ENCODE measurements around the gene WAPL.
"Not testable (repeated sequence)": the region's sequence is repeated elsewhere in the genome, so short reads cannot be mapped to it uniquely, and the experiment has no call there.

WAPL gene

GRCh38 chr10:86535132-86535882 lies 13.7 kb upstream of the WAPL start:
- H3K27me3 Mint-ChIP-seq, result no peaks in the 10 kb centered on the region
- peak; percentile 68 for DNase-seq
- H3K27ac Mint-ChIP-seq, result peak overlapping the region; percentile 76
- no peaks in the 10 kb centered on the region for H3K36me3 Mint-ChIP-seq (ENCODE audit: low read depth)
- H3K9me3 Mint-ChIP-seq, result peaks cover 4% of the 10 kb centered on the region
- H3K4me3 Mint-ChIP-seq, result peak overlapping the region; percentile 69
- peaks cover 30% of the 10 kb centered on the region for H3K4me1 Mint-ChIP-seq (ENCODE audit: low read depth)

GRCh38 chr10:86533328-86533727 lies 11.7 kb upstream of the WAPL start:
- Mint-ChIP-seq H3K4me3 (no peak overlapping the region), H3K4me1 (ENCODE audit: low read depth) (peaks cover 15% of the 10 kb centered on the region), H3K9me3 (no peaks in the 10 kb centered on the region), H3K27ac (no peak overlapping the region), H3K36me3 (ENCODE audit: low read depth) (no peaks in the 10 kb centered on the region), H3K27me3 (no peaks in the 10 kb centered on the region)
- no peak for DNase-seq

- H3K27me3 Mint-ChIP-seq; H3K36me3 Mint-ChIP-seq (ENCODE audit: low read depth); H3K27ac Mint-ChIP-seq; H3K4me3 Mint-ChIP-seq; DNase-seq; H3K9me3 Mint-ChIP-seq: not testable (repeated sequence)
- H3K4me1 Mint-ChIP-seq (ENCODE audit: low read depth), result peaks cover 14% of the 10 kb centered on the region
Measured at GRCh38 chr10:86528736-86529135, 7.1 kb upstream of the WAPL start.

GRCh38 chr10:86526606-86527005 lies 5.0 kb upstream of the WAPL start:
- Mint-ChIP-seq H3K9me3 (no peaks in the 10 kb centered on the region), H3K36me3 (ENCODE audit: low read depth) (peaks cover 6% of the 10 kb centered on the region), H3K27me3 (no peaks in the 10 kb centered on the region), H3K4me1 (ENCODE audit: low read depth) (peaks cover 30% of the 10 kb centered on the region), H3K4me3 (no peak overlapping the region), H3K27ac (no peak overlapping the region)
- DNase-seq, result no peak

GRCh38 chr10:86525713-86526112 lies 4.1 kb upstream of the WAPL start:
- H3K4me3 Mint-ChIP-seq, H3K9me3 Mint-ChIP-seq, H3K27me3 Mint-ChIP-seq, H3K27ac Mint-ChIP-seq, DNase-seq: not testable (repeated sequence)
- H3K36me3 Mint-ChIP-seq (ENCODE audit: low read depth), result peaks cover 10% of the 10 kb centered on the region
- peaks cover 31% of the 10 kb centered on the region for H3K4me1 Mint-ChIP-seq (ENCODE audit: low read depth)

GRCh38 chr10:86524225-86524962 lies 2.8 kb upstream of the WAPL start:
- no peak for DNase-seq
- H3K36me3 Mint-ChIP-seq (ENCODE audit: low read depth), result peaks cover 19% of the 10 kb centered on the region
- H3K27me3 Mint-ChIP-seq, result no peaks in the 10 kb centered on the region
- peak overlapping the region; percentile 64 for H3K27ac Mint-ChIP-seq
- peaks cover 40% of the 10 kb centered on the region for H3K4me1 Mint-ChIP-seq (ENCODE audit: low read depth)
- no peaks in the 10 kb centered on the region for H3K9me3 Mint-ChIP-seq
- no peak overlapping the region for H3K4me3 Mint-ChIP-seq

GRCh38 chr10:86523348-86523747 lies 1.8 kb upstream of the WAPL start:
- no peaks in the 10 kb centered on the region for H3K9me3 Mint-ChIP-seq
- H3K4me3 Mint-ChIP-seq, result peak overlapping the region; percentile 89
- peak overlapping the region; percentile 67 for H3K27ac Mint-ChIP-seq
- peaks cover 50% of the 10 kb centered on the region for H3K4me1 Mint-ChIP-seq (ENCODE audit: low read depth)
- H3K36me3 Mint-ChIP-seq (ENCODE audit: low read depth), result peaks cover 28% of the 10 kb centered on the region
- no peaks in the 10 kb centered on the region for H3K27me3 Mint-ChIP-seq
- DNase-seq, result no peak

GRCh38 chr10:86522510-86522855 lies 891 bp upstream of the WAPL start:
- Mint-ChIP-seq H3K4me3 (peak overlapping the region; percentile 89), H3K27ac (peak overlapping the region; percentile 93), H3K36me3 (ENCODE audit: low read depth) (peaks cover 37% of the 10 kb centered on the region), H3K27me3 (no peaks in the 10 kb centered on the region), H3K4me1 (ENCODE audit: low read depth) (peaks cover 59% of the 10 kb centered on the region), H3K9me3 (no peaks in the 10 kb centered on the region)
- no peak for DNase-seq

GRCh38 chr10:86520871-86521677 lies 518 bp downstream of the WAPL start:
- DNase-seq, result peak; percentile 53
- peak overlapping the region; percentile 89 for H3K4me3 Mint-ChIP-seq
- peaks cover 72% of the 10 kb centered on the region for H3K4me1 Mint-ChIP-seq (ENCODE audit: low read depth)
- H3K27me3 Mint-ChIP-seq, result no peaks in the 10 kb centered on the region
- H3K27ac Mint-ChIP-seq, result peak overlapping the region; percentile 96
- peaks cover 51% of the 10 kb centered on the region for H3K36me3 Mint-ChIP-seq (ENCODE audit: low read depth)
- H3K9me3 Mint-ChIP-seq, result no peaks in the 10 kb centered on the region

- Mint-ChIP-seq H3K27ac (no peak overlapping the region), H3K4me3 (peak overlapping the region; percentile 89), H3K9me3 (no peaks in the 10 kb centered on the region), H3K27me3 (no peaks in the 10 kb centered on the region), H3K36me3 (ENCODE audit: low read depth) (peaks cover 74% of the 10 kb centered on the region), H3K4me1 (ENCODE audit: low read depth) (peaks cover 78% of the 10 kb centered on the region)
- DNase-seq, result no peak
Measured at GRCh38 chr10:86518781-86519180, 2.8 kb downstream of the WAPL start.

- Mint-ChIP-seq H3K36me3 (ENCODE audit: low read depth) (peaks cover 67% of the 10 kb centered on the region), H3K4me3 (no peak overlapping the region), H3K27ac (peak overlapping the region; percentile 30), H3K27me3 (no peaks in the 10 kb centered on the region), H3K4me1 (ENCODE audit: low read depth) (peaks cover 52% of the 10 kb centered on the region), H3K9me3 (no peaks in the 10 kb centered on the region)
- DNase-seq, result no peak
Measured at GRCh38 chr10:86512137-86512536, 9.5 kb downstream of the WAPL start.

- no peak for DNase-seq
- Mint-ChIP-seq H3K27ac (no peak overlapping the region), H3K4me1 (ENCODE audit: low read depth) (peaks cover 49% of the 10 kb centered on the region), H3K4me3 (no peak overlapping the region), H3K36me3 (ENCODE audit: low read depth) (peaks cover 64% of the 10 kb centered on the region), H3K27me3 (no peaks in the 10 kb centered on the region), H3K9me3 (no peaks in the 10 kb centered on the region)
Measured at GRCh38 chr10:86511027-86511865, 10.3 kb downstream of the WAPL start.

GRCh38 chr10:86509145-86509544 lies 12.4 kb downstream of the WAPL start:
- H3K36me3 Mint-ChIP-seq (ENCODE audit: low read depth), result peaks cover 57% of the 10 kb centered on the region
- no peak overlapping the region for H3K27ac Mint-ChIP-seq
- peaks cover 49% of the 10 kb centered on the region for H3K4me1 Mint-ChIP-seq (ENCODE audit: low read depth)
- H3K4me3 Mint-ChIP-seq, result no peak overlapping the region
- no peaks in the 10 kb centered on the region for H3K27me3 Mint-ChIP-seq
- no peak for DNase-seq
- H3K9me3 Mint-ChIP-seq, result no peaks in the 10 kb centered on the region

GRCh38 chr10:86508217-86508616 lies 13.4 kb downstream of the WAPL start:
- Mint-ChIP-seq H3K27me3 (no peaks in the 10 kb centered on the region), H3K4me1 (ENCODE audit: low read depth) (peaks cover 41% of the 10 kb centered on the region)

More at GRCh38 chr10:86508217-86508616, 13.4 kb downstream of the WAPL start:
- Mint-ChIP-seq H3K27ac (no peak overlapping the region), H3K9me3 (no peaks in the 10 kb centered on the region), H3K36me3 (ENCODE audit: low read depth) (peaks cover 54% of the 10 kb centered on the region), H3K4me3 (no peak overlapping the region)
- DNase-seq, result no peak
